Osteoblast (primary cell): ENCODE measurements around the gene TPSB2. TPM values are rescaled to one million over a fixed set of nuclear protein-coding genes. Genes with fewer than 3 reads are reported as not detected.
"Not testable (repeated sequence)": the region's sequence is repeated elsewhere in the genome, so short reads cannot be mapped to it uniquely, and the experiment has no call there.

ENCODE experiments used
- DNase-seq: peaks from one replicate; pipeline ENCODE4 v3.0.0; 2011; ENCODE audit warnings: low spot score, mixed read lengths; ENCODE audit not compliant: insufficient read length; ENCODE audit errors: missing footprints
- H2AFZ ChIP-seq: 2 replicates; pipeline ENCODE4 v1.6.0; 2011; ENCODE audit warnings: mild to moderate bottlenecking, low read length
- H3K27ac ChIP-seq: 2 replicates; pipeline ENCODE4 v1.5.1; 2011; ENCODE audit warnings: mild to moderate bottlenecking, low read depth, low read length, moderate library complexity
- H3K27me3 ChIP-seq: 2 replicates; pipeline ENCODE4 v1.6.0; 2012; ENCODE audit warnings: mild to moderate bottlenecking, control low read depth, inconsistent platforms, low read length, moderate library complexity; ENCODE audit not compliant: insufficient read depth
- H3K36me3 ChIP-seq: 2 replicates; pipeline ENCODE4 v1.5.1; 2011; ENCODE audit warnings: mild to moderate bottlenecking, low read length, control low read depth, moderate library complexity; ENCODE audit not compliant: insufficient read depth
- H3K4me1 ChIP-seq: 2 replicates; pipeline ENCODE4 v1.5.1; 2011; ENCODE audit warnings: mild to moderate bottlenecking, low read length, control low read depth, moderate library complexity; ENCODE audit not compliant: insufficient read depth
- H3K4me2 ChIP-seq: 2 replicates; pipeline ENCODE4 v1.6.0; 2011; ENCODE audit warnings: mild to moderate bottlenecking, low read length; ENCODE audit not compliant: insufficient read depth
- H3K4me3 ChIP-seq: fragments of 200-600 bp; sonication (generic); 3 replicates; pipeline ENCODE4 v1.5.1; 2012; ENCODE audit warnings: mild to moderate bottlenecking, low read length, inconsistent platforms; ENCODE audit not compliant: insufficient read depth
- H3K79me2 ChIP-seq: 2 replicates; pipeline ENCODE4 v1.6.0; 2012; ENCODE audit warnings: mild to moderate bottlenecking, low read length, control low read depth, inconsistent platforms; ENCODE audit not compliant: insufficient read depth
- H3K9me3 ChIP-seq: 2 replicates; pipeline ENCODE4 v1.5.1; 2011; ENCODE audit warnings: low read depth, low read length, control low read depth
- H4K20me1 ChIP-seq: 2 replicates; pipeline ENCODE4 v1.6.0; 2012; ENCODE audit warnings: mild to moderate bottlenecking, low read length, control low read depth; ENCODE audit not compliant: insufficient read depth
- CTCF ChIP-seq: IDR thresholded peaks from 2 replicates; pipeline ENCODE4 v1.5.1; 2011; ENCODE audit warnings: mild to moderate bottlenecking, low read depth, low read length, moderate library complexity; ENCODE audit errors: extremely low read depth
- total RNA-seq: library from RNA; depleted of rRNA; stranded (reverse); fragments of >200 nt; gene quantifications from 2 replicates; pipeline ENCODE4 v1.2.3, GENCODE V29; 2012

The TPSB2 gene
- total RNA-seq, result not detected in 2 replicates

GRCh38 chr16:1230084-1230470 is at the start of gene TPSB2:
TSS of gene TPSB2 (minus strand) at chr16:1230184. CDS start at chr16:1229951, 233 bp downstream.
- not testable (repeated sequence) for H3K4me1 ChIP-seq, H3K36me3 ChIP-seq, H3K4me2 ChIP-seq, H3K9me3 ChIP-seq, DNase-seq, H4K20me1 ChIP-seq, H3K79me2 ChIP-seq, H3K27ac ChIP-seq, H3K4me3 ChIP-seq, H3K27me3 ChIP-seq, H2AFZ ChIP-seq

DNA sequence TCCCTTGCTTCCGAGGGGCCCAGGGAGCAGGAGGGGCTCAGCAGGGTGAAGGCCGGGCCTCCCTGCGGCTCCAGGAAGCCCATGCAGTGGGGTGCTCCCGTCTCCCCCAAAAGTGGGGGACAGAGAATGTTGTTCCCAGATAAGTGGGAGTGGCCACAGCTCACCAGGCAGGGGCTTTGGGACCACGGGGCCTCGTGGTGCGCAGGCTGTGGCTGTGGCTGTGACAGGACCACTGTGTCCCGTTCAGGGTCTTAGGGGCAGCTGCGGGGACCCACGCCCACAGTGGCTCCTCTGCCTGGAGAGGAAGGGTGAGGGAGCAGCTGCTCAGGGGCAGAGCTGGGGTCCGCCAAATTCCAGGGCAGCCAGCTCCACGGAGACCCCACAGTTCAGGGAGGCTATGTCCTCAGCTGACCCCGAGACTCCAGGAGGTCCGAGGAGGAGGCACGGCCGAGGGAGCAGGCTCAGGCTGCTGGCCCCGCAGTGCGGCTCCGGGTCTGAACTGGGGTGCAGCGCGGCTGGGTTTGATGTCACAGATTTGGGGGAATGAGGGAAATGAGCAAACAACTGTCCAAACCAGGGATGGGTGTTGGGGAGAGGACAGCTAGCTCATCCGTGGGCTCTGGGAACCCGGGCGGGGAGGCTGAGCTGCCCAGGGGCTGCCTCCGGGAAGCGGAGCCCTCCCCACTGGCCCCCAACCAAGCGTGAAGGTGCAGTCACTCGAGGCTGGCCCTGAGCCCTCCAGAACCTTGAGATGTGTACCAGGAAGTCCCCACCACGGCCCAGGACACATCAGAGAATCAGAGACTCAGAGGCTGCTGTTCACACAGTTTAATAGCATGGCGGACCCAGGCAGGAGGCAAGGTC is 49.3 kb upstream of the TPSB2 start:
- TF ChIP-seq CTCF, result no peak
- H3K9me3 ChIP-seq, result no peaks in the 10 kb centered on the region
- no peaks in the 10 kb centered on the region for H3K4me1 ChIP-seq
- H2AFZ ChIP-seq, result no peak overlapping the region
- no peak overlapping the region for H3K27ac ChIP-seq
- no peaks in the 10 kb centered on the region for H4K20me1 ChIP-seq
- peaks cover 21% of the 10 kb centered on the region for H3K27me3 ChIP-seq
- H3K36me3 ChIP-seq, result no peaks in the 10 kb centered on the region
- no peak overlapping the region for H3K4me3 ChIP-seq
- H3K4me2 ChIP-seq, result no peak overlapping the region
- no peaks in the 10 kb centered on the region for H3K79me2 ChIP-seq
- DNase-seq, result peak; percentile 82

GRCh38 chr16:1278477-1278876 is 48.5 kb upstream of the TPSB2 start:
- Histone ChIP-seq H2AFZ (no peak overlapping the region), H4K20me1 (no peaks in the 10 kb centered on the region), H3K4me1 (no peaks in the 10 kb centered on the region), H3K9me3 (no peaks in the 10 kb centered on the region), H3K36me3 (no peaks in the 10 kb centered on the region), H3K27ac (no peak overlapping the region), H3K27me3 (peaks cover 13% of the 10 kb centered on the region), H3K79me2 (no peaks in the 10 kb centered on the region), H3K4me3 (no peak overlapping the region), H3K4me2 (no peak overlapping the region)
- no peak for TF ChIP-seq CTCF
- peak; percentile 81 for DNase-seq

- no peak overlapping the region for H3K27ac ChIP-seq
- peak; percentile 73 for DNase-seq
- no peaks in the 10 kb centered on the region for H4K20me1 ChIP-seq
- H3K4me1 ChIP-seq, result no peaks in the 10 kb centered on the region
- no peak for TF ChIP-seq CTCF
- H3K36me3 ChIP-seq, result no peaks in the 10 kb centered on the region
- H2AFZ ChIP-seq, result no peak overlapping the region
- H3K27me3 ChIP-seq, result peaks cover 11% of the 10 kb centered on the region
- H3K4me3 ChIP-seq, result no peak overlapping the region
- H3K79me2 ChIP-seq, result no peaks in the 10 kb centered on the region
- H3K4me2 ChIP-seq, result no peak overlapping the region
- H3K9me3 ChIP-seq, result no peaks in the 10 kb centered on the region
Observed at GRCh38 chr16:1277617-1278282, 47.8 kb upstream of the TPSB2 start.
